ENCODE results near the gene KREMEN1.
"Not testable (repeated sequence)": the region's sequence is repeated elsewhere in the genome, so short reads cannot be mapped to it uniquely, and the experiment has no call there.

The KREMEN1 gene

GRCh38 chr22:29079218-29079901 lies 6.5 kb downstream of the KREMEN1 start:
- no peak for DNase-seq

GRCh38 chr22:29080106-29080975 lies 7.5 kb downstream of the KREMEN1 start:
- DNase-seq: no peak

GRCh38 chr22:29081517-29082236 lies 8.8 kb downstream of the KREMEN1 start:
- DNase-seq: no peak

- no peak for DNase-seq
These were observed 10.2 kb downstream of the KREMEN1 start for GRCh38 chr22:29082826-29083545.

GRCh38 chr22:29083576-29083932 lies 10.7 kb downstream of the KREMEN1 start:
- DNase-seq: not testable (repeated sequence)

GRCh38 chr22:29083933-29084591 lies 11.2 kb downstream of the KREMEN1 start:
- no peak for DNase-seq

GRCh38 chr22:29087012-29087411 lies 14.2 kb downstream of the KREMEN1 start:
- DNase-seq: no peak

GRCh38 chr22:29088809-29089208 lies 16.0 kb downstream of the KREMEN1 start:
- DNase-seq: no peak

GRCh38 chr22:29089507-29089906 lies 16.7 kb downstream of the KREMEN1 start:
- no peak for DNase-seq

GRCh38 chr22:29090039-29090438 lies 17.2 kb downstream of the KREMEN1 start:
- no peak for DNase-seq

- DNase-seq: no peak
These were observed 19.4 kb downstream of the KREMEN1 start for GRCh38 chr22:29092243-29092642.

GRCh38 chr22:29093030-29093429 lies 20.2 kb downstream of the KREMEN1 start:
- DNase-seq: no peak

GRCh38 chr22:29093501-29094300 lies 20.9 kb downstream of the KREMEN1 start:
- no peak for DNase-seq

- DNase-seq: no peak
These were observed 22.6 kb downstream of the KREMEN1 start for GRCh38 chr22:29095459-29095858.

GRCh38 chr22:29096736-29097669 lies 24.2 kb downstream of the KREMEN1 start:
- DNase-seq: no peak

GRCh38 chr22:29098296-29098695 lies 25.5 kb downstream of the KREMEN1 start:
- no peak for DNase-seq

GRCh38 chr22:29102300-29102699 lies 29.5 kb downstream of the KREMEN1 start:
- no peak for DNase-seq

- no peak for DNase-seq
These were observed 30.3 kb downstream of the KREMEN1 start for GRCh38 chr22:29103121-29103520.

GRCh38 chr22:29105468-29105867 lies 32.6 kb downstream of the KREMEN1 start:
- no peak for DNase-seq

- DNase-seq: no peak
These were observed 34.0 kb downstream of the KREMEN1 start for GRCh38 chr22:29106839-29107238.

Measured in activated T-cell treated with anti-CD3 and anti-CD28 coated beads, Interleukin-2, amount 50 U/mL, for 48 hours (primary cell).